IPS DF 6.9 (cell line): ENCODE results near the gene DCLK2.

ENCODE experiments used
- DNase-seq: peaks from one replicate; pipeline ENCODE4 v3.0.0-alpha.2; 2013; ENCODE audit warnings: low read depth, low spot score
- H3K27ac ChIP-seq: one replicate; pipeline ENCODE4 v1.5.1; 2013; ENCODE audit warnings: low read length, control low read depth
- H3K27me3 ChIP-seq: 2 replicates; pipeline ENCODE4 v1.6.1; 2013; ENCODE audit warnings: mild to moderate bottlenecking, low read length; ENCODE audit not compliant: control insufficient read depth, insufficient read depth
- H3K36me3 ChIP-seq: 2 replicates; pipeline ENCODE4 v1.6.1; 2013; ENCODE audit warnings: low read length; ENCODE audit not compliant: control insufficient read depth, insufficient read depth
- H3K4me1 ChIP-seq: 2 replicates; pipeline ENCODE4 v1.6.1; 2013; ENCODE audit warnings: low read length; ENCODE audit not compliant: control insufficient read depth, insufficient read depth
- H3K4me3 ChIP-seq: 2 replicates; pipeline ENCODE4 v1.5.1; 2013; ENCODE audit warnings: mild to moderate bottlenecking, low read length
- H3K9me3 ChIP-seq: 2 replicates; pipeline ENCODE4 v1.6.1; 2013; ENCODE audit warnings: low read length, inconsistent platforms; ENCODE audit not compliant: control insufficient read depth, insufficient read depth
- WGBS: extraction: QIAGEN DNeasy Blood & Tissue Kit; methylation state at CpG from one replicate; pipeline ENCODE4 v1.1.7; 2013; ENCODE audit warnings: mixed read lengths, missing lambda C conversion rate; ENCODE audit not compliant: insufficient read length, insufficient coverage; 5-methylcytosine and 5-hydroxymethylcytosine counted together

DCLK2 gene

GRCh38 chr4:150116506-150116905, 38.3 kb downstream of the DCLK2 start:
- no peak for DNase-seq
- H3K9me3 ChIP-seq = no peaks in the 10 kb centered on the region
- no peak overlapping the region for H3K4me3 ChIP-seq
- H3K4me1 ChIP-seq = no peaks in the 10 kb centered on the region
- H3K27me3 ChIP-seq = no peaks in the 10 kb centered on the region
- no peak overlapping the region for H3K27ac ChIP-seq
- no CpG with 5 or more reads among the region's 2 CpGs for WGBS
- no peaks in the 10 kb centered on the region for H3K36me3 ChIP-seq

DNA sequence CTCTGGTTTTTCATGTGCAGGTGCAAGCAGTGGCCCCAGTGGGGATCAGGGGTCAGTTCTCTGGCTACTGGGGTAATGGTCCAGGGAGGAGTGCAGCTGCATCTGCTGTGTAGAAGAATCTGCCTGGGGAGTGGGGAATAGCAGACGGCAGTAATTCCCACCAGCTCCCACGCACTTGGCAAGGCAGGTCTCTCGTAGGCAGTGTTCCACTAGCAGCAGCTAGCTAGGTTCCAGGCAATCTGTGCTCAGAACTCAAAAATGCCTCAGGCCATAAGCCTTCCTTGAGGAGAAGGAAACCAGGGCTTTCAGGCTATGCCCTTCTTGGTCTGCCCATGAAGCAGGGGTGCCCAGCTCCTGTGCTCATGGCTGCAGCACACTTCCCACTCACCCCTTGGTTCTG, 38.8 kb downstream of the DCLK2 start:
- Histone ChIP-seq H3K27ac (no peak overlapping the region), H3K4me3 (no peak overlapping the region), H3K36me3 (no peaks in the 10 kb centered on the region), H3K4me1 (no peaks in the 10 kb centered on the region), H3K9me3 (no peaks in the 10 kb centered on the region), H3K27me3 (no peaks in the 10 kb centered on the region)
- WGBS = no CpG with 5 or more reads among the region's 3 CpGs
- DNase-seq = no peak

- Histone ChIP-seq H3K9me3 (no peaks in the 10 kb centered on the region), H3K36me3 (no peaks in the 10 kb centered on the region), H3K4me1 (no peaks in the 10 kb centered on the region), H3K27ac (no peak overlapping the region), H3K4me3 (no peak overlapping the region), H3K27me3 (no peaks in the 10 kb centered on the region)
- WGBS = no CpG with 5 or more reads among the region's 3 CpGs
- DNase-seq = no peak
Measured at GRCh38 chr4:150117629-150118028, 39.4 kb downstream of the DCLK2 start.

DNA sequence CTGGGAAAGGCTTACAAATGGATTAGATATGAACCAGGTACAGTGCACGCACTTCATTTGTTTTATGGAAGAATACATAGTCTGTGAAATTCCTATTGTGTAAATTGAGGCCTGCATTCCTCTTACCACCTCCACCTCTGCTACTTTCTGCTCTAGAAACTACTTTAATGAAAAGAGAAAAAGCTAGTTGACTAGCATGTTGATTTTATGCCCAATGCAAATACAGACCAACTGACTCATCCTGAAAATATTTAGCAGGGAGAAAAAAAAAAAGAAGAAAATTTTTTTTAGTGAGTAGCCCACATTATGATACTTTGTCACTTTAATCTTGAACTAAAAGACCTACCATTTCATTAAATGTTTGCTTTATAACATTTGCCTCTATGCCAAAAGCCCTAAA, 41.2 kb downstream of the DCLK2 start:
- WGBS = no CpG with 5 or more reads among the region's 1 CpG
- H3K27ac ChIP-seq = no peak overlapping the region
- no peaks in the 10 kb centered on the region for H3K36me3 ChIP-seq
- no peaks in the 10 kb centered on the region for H3K4me1 ChIP-seq
- no peaks in the 10 kb centered on the region for H3K9me3 ChIP-seq
- no peak for DNase-seq
- H3K4me3 ChIP-seq = no peak overlapping the region
- no peaks in the 10 kb centered on the region for H3K27me3 ChIP-seq

GRCh38 chr4:150123087-150123486, 44.8 kb downstream of the DCLK2 start:
- Histone ChIP-seq H3K4me1 (no peaks in the 10 kb centered on the region), H3K4me3 (no peak overlapping the region), H3K9me3 (no peaks in the 10 kb centered on the region), H3K27me3 (no peaks in the 10 kb centered on the region), H3K36me3 (no peaks in the 10 kb centered on the region), H3K27ac (no peak overlapping the region)
- no peak for DNase-seq
- WGBS = no CpG with 5 or more reads among the region's 2 CpGs

DNA sequence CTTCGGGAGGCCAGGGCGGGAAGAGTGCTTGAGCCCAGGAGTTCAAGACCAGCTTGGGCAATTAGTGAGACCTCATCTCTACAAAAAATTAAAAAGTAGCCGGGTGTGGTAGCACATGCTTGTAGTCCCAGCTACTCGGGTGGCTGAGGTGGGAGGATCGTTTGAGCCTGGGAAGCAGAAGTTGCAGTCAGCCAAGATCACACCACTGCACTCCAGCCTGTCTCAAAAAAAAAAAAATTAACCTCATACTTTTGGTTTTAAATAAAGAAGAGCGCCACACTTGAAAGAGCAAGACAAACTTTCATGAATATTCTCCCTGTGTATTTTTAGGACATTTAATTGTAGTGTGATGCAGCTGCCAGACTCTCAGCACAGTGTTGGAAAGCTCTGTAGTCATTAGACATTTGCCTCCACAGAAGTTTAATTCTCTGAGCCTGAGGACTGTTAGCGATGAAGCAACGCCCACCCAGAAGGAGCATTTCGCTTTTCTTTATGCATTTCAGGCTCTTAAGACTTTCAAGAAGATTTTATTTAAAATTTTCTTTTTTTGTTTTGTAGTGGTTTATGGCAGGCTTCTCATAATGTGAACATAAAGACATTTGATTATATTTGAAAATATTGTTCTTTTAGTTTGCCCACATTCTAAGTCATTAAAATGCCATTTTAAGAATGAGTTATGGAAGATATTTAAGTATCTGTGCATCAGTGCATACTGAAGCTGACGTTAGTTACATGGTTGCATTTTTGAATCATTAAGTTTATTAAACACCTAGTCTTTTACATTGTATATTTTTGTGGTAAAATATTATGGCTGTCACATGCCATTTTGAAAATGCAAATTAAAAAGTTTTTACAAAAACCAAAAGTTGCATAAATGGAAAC, 45.8 kb downstream of the DCLK2 start:
- Histone ChIP-seq H3K4me3 (no peak overlapping the region), H3K4me1 (no peaks in the 10 kb centered on the region), H3K36me3 (no peaks in the 10 kb centered on the region), H3K27ac (no peak overlapping the region), H3K27me3 (no peaks in the 10 kb centered on the region), H3K9me3 (no peaks in the 10 kb centered on the region)
- no CpG with 5 or more reads among the region's 10 CpGs for WGBS
- no peak for DNase-seq

- H3K4me3 ChIP-seq = no peak overlapping the region
- no peaks in the 10 kb centered on the region for H3K36me3 ChIP-seq
- no peak overlapping the region for H3K27ac ChIP-seq
- no peaks in the 10 kb centered on the region for H3K27me3 ChIP-seq
- no peaks in the 10 kb centered on the region for H3K9me3 ChIP-seq
- WGBS = no CpG with 5 or more reads among the region's 3 CpGs
- no peaks in the 10 kb centered on the region for H3K4me1 ChIP-seq
- DNase-seq = no peak
Measured at GRCh38 chr4:150126201-150126863, 48.1 kb downstream of the DCLK2 start.

- no CpG with 5 or more reads among the region's 1 CpG for WGBS
- H3K27ac ChIP-seq = no peak overlapping the region
- no peaks in the 10 kb centered on the region for H3K4me1 ChIP-seq
- no peaks in the 10 kb centered on the region for H3K27me3 ChIP-seq
- no peaks in the 10 kb centered on the region for H3K36me3 ChIP-seq
- no peak overlapping the region for H3K4me3 ChIP-seq
- H3K9me3 ChIP-seq = no peaks in the 10 kb centered on the region
- no peak for DNase-seq
Measured at GRCh38 chr4:150126864-150127203, 48.6 kb downstream of the DCLK2 start.

DNA sequence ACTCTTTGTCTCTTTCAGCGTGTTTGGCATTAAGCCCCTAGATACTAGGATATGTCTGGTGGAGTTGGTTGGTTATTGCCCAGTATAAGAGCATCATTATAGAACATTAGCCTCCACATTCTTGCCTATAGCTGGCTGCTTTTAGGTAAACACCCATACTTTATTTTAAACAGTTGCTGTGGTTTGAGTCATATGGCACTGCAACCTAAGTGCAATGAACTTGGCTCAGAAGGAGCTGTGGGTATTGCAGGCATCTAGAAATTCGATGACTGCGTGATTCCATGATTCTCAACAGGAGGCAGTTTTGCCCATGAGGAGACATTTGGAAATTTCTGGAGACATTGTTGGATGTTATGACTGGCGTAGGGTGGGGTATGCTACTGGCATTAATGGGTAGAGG, 49.5 kb downstream of the DCLK2 start:
- no peaks in the 10 kb centered on the region for H3K4me1 ChIP-seq
- H3K27ac ChIP-seq = no peak overlapping the region
- WGBS = no CpG with 5 or more reads among the region's 4 CpGs
- DNase-seq = no peak
- no peak overlapping the region for H3K4me3 ChIP-seq
- H3K9me3 ChIP-seq = no peaks in the 10 kb centered on the region
- no peaks in the 10 kb centered on the region for H3K36me3 ChIP-seq
- H3K27me3 ChIP-seq = no peaks in the 10 kb centered on the region

DNA sequence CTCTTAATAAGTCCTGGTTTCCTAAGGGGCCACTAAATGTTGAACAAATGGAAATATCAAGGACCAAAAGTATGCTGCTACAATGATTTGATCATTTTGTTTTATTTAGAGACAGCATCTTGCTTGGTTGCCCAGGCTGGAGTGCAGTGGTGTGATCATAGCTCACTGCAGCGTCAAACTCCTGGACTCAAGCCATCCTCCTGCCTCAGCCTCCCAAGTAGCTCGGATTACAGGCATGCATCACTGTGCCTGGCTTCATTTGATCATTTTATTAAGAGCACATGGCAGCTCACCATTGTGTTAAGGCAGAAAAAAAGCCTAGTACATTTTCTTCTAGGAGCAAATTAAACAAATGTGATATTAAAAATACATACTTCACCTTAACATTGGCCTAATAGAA, 52.7 kb downstream of the DCLK2 start:
- H3K9me3 ChIP-seq = no peaks in the 10 kb centered on the region
- H3K4me3 ChIP-seq = no peak overlapping the region
- H3K4me1 ChIP-seq = no peaks in the 10 kb centered on the region
- DNase-seq = no peak
- H3K27me3 ChIP-seq = no peaks in the 10 kb centered on the region
- H3K27ac ChIP-seq = no peak overlapping the region
- no CpG with 5 or more reads among the region's 2 CpGs for WGBS
- H3K36me3 ChIP-seq = no peaks in the 10 kb centered on the region
